Smooth muscle cell (in vitro differentiated cells): ENCODE data around the gene ZFAND2A. TPM values are rescaled to one million over a fixed set of nuclear protein-coding genes. Genes with fewer than 3 reads are reported as not detected.

Experiments used
- DNase-seq: peaks from one replicate; lab custom pipeline; 2025; ENCODE audit not compliant: unreplicated experiment; lab: John Stamatoyannopoulos, UW
- H2AFZ ChIP-seq: fragments of 200-600 bp; sonication (generic); 2 replicates; pipeline ENCODE4 v1.6.0; 2016; ENCODE audit warnings: antibody characterized with exemption, low read depth, mild to moderate bottlenecking
- H3F3A ChIP-seq: fragments of 200-600 bp; sonication (generic); 2 replicates; pipeline ENCODE4 v1.6.0; 2017; ENCODE audit warnings: antibody characterized with exemption, low read depth
- H3K27ac ChIP-seq: fragments of 200-600 bp; sonication (generic); 2 replicates; pipeline ENCODE4 v1.5.1; 2016; ENCODE audit warnings: low read depth, mild to moderate bottlenecking
- H3K27me3 ChIP-seq: fragments of 200-600 bp; sonication (generic); 2 replicates; pipeline ENCODE4 v1.6.1; 2016; ENCODE audit warnings: low read depth, mild to moderate bottlenecking
- H3K36me3 ChIP-seq: fragments of 200-600 bp; sonication (generic); 2 replicates; pipeline ENCODE4 v1.5.1; 2016; ENCODE audit warnings: low read depth
- H3K4me1 ChIP-seq: fragments of 200-600 bp; sonication (generic); 2 replicates; pipeline ENCODE4 v1.5.1; 2016; ENCODE audit warnings: low read depth
- H3K4me2 ChIP-seq: fragments of 200-600 bp; sonication (generic); 2 replicates; pipeline ENCODE4 v1.6.0; 2016; ENCODE audit warnings: mild to moderate bottlenecking
- H3K4me3 ChIP-seq: fragments of 200-600 bp; sonication (generic); 2 replicates; pipeline ENCODE4 v1.5.1; 2016; ENCODE audit warnings: mild to moderate bottlenecking
- H3K79me2 ChIP-seq: fragments of 200-600 bp; sonication (generic); 2 replicates; pipeline ENCODE4 v1.6.0; 2016; ENCODE audit warnings: low read depth, mild to moderate bottlenecking
- H3K9ac ChIP-seq: fragments of 200-600 bp; sonication (generic); 2 replicates; pipeline ENCODE4 v1.6.0; 2016; ENCODE audit warnings: low read depth
- H3K9me3 ChIP-seq: fragments of 200-600 bp; sonication (generic); replicated peaks from 2 replicates; pipeline ENCODE4 v1.5.1; 2016; ENCODE audit warnings: low read depth
- H4K20me1 ChIP-seq: fragments of 200-600 bp; sonication (generic); 2 replicates; pipeline ENCODE4 v1.6.0; 2016; ENCODE audit warnings: low read depth
- WGBS: methylation state at CpG from one replicate; pipeline ENCODE4 v1.1.7; 2016; ENCODE audit warnings: low lambda C conversion rate; 5-methylcytosine and 5-hydroxymethylcytosine counted together
- polyA plus RNA-seq: library from polyadenylated mRNA; unstranded; fragments of >200 nt; fragmentation: Nextera tagmentation; extraction: Ambion mirVana; gene quantifications from 2 replicates; pipeline ENCODE4 v1.2.1, GENCODE V29; 2016
- total RNA-seq: library from RNA; depleted of rRNA; stranded (reverse); fragments of >200 nt; gene quantifications from 2 replicates; pipeline ENCODE4 v1.2.3, GENCODE V29; 2014
- TF ChIP-seq, protein P1 (sequence below): fragments of 200-600 bp; sonication (generic); IDR thresholded peaks from 2 replicates; pipeline ENCODE4 v1.5.1; 2017; ENCODE audit warnings: borderline replicate concordance, mild to moderate bottlenecking, antibody characterized with exemption; ENCODE audit not compliant: insufficient read depth, poor library complexity, severe bottlenecking

Gene ZFAND2A
- total and polyA plus RNA-seq, 2 experiments from 2014 or later, result 16.2 to 29.9 TPM

DNA sequence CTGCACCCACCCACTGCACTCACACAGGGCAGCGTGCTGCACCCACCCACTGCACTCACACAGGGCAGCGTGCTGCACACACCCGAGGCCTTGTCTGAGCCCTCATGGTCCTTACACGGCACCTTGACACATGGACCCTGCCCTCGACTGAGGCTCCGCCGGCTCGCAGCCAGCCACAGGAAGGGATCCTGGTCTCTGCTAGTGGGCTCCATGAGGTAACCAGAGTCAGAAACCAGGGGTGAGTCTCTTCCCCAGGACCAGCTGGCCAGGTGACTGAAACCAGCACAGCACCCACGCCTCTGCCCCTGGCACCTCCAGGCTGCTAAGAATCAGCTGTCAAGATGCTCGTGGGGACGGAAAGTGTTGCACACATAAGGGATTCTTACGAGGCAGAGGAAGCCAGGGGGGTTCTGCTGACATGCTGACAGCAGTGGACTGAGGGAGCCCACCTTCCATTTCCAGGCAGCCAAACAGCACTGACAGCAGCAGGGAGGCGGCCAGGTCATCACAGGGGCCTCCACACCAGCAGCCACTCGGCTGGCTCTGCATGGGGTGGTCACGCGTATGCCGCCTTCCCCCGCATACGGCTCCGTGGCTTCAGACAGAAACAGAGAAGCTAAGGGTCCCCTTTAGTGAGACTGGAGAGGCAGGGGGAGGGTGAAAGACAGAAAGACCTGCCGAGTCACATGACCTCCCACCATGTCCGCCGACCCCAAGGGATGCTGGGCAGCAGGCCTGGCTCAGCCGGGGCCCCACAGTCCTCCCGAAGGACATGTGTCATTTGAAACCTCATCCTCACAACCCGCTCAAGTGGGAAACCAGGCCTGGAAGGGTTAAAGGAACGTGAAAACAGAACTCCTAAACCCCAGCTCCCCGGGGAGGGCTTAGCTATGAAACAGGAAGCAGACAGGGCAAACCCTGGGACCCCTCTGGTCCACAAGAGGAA is 37.8 kb downstream of the ZFAND2A start:
- Histone ChIP-seq H4K20me1 (peaks cover 60% of the 10 kb centered on the region), H3K4me3 (no peak overlapping the region), H3K36me3 (no peaks in the 10 kb centered on the region), H3K4me1 (peaks cover 11% of the 10 kb centered on the region), H3K79me2 (no peaks in the 10 kb centered on the region), H3K9ac (no peak overlapping the region), H3K4me2 (no peak overlapping the region), H3K27me3 (no peaks in the 10 kb centered on the region), H3K9me3 (no peaks in the 10 kb centered on the region), H3F3A (no peaks in the 10 kb centered on the region), H3K27ac (no peak overlapping the region), H2AFZ (no peak overlapping the region)
- TF ChIP-seq, protein P1, sequence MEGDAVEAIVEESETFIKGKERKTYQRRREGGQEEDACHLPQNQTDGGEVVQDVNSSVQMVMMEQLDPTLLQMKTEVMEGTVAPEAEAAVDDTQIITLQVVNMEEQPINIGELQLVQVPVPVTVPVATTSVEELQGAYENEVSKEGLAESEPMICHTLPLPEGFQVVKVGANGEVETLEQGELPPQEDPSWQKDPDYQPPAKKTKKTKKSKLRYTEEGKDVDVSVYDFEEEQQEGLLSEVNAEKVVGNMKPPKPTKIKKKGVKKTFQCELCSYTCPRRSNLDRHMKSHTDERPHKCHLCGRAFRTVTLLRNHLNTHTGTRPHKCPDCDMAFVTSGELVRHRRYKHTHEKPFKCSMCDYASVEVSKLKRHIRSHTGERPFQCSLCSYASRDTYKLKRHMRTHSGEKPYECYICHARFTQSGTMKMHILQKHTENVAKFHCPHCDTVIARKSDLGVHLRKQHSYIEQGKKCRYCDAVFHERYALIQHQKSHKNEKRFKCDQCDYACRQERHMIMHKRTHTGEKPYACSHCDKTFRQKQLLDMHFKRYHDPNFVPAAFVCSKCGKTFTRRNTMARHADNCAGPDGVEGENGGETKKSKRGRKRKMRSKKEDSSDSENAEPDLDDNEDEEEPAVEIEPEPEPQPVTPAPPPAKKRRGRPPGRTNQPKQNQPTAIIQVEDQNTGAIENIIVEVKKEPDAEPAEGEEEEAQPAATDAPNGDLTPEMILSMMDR, result no peak
- 92% methylated on average over 28 of the region's 28 CpGs for WGBS
- DNase-seq, result no peak

- H3K4me1 ChIP-seq, result peaks cover 11% of the 10 kb centered on the region
- no peaks in the 10 kb centered on the region for H3F3A ChIP-seq
- 97% methylated on average over 14 of the region's 14 CpGs for WGBS
- H3K4me3 ChIP-seq, result no peak overlapping the region
- H3K36me3 ChIP-seq, result no peaks in the 10 kb centered on the region
- no peak overlapping the region for H3K4me2 ChIP-seq
- no peak overlapping the region for H2AFZ ChIP-seq
- H3K79me2 ChIP-seq, result no peaks in the 10 kb centered on the region
- no peak for DNase-seq
- no peaks in the 10 kb centered on the region for H3K9me3 ChIP-seq
- TF ChIP-seq, protein P1, result no peak
- H3K27me3 ChIP-seq, result no peaks in the 10 kb centered on the region
- no peak overlapping the region for H3K27ac ChIP-seq
- H4K20me1 ChIP-seq, result peaks cover 60% of the 10 kb centered on the region
- H3K9ac ChIP-seq, result no peak overlapping the region
Measured at GRCh38 chr7:1121476-1121875, 38.5 kb downstream of the ZFAND2A start.

- H3K9ac ChIP-seq, result no peak overlapping the region
- no peak overlapping the region for H3K4me3 ChIP-seq
- no peak overlapping the region for H3K27ac ChIP-seq
- H4K20me1 ChIP-seq, result peaks cover 60% of the 10 kb centered on the region
- H2AFZ ChIP-seq, result no peak overlapping the region
- no peaks in the 10 kb centered on the region for H3K36me3 ChIP-seq
- H3K79me2 ChIP-seq, result no peaks in the 10 kb centered on the region
- H3F3A ChIP-seq, result no peaks in the 10 kb centered on the region
- WGBS, result 93% methylated on average over 22 of the region's 22 CpGs
- DNase-seq, result no peak
- no peaks in the 10 kb centered on the region for H3K9me3 ChIP-seq
- no peak overlapping the region for H3K4me2 ChIP-seq
- TF ChIP-seq, protein P1, result no peak
- no peaks in the 10 kb centered on the region for H3K27me3 ChIP-seq
- peaks cover 11% of the 10 kb centered on the region for H3K4me1 ChIP-seq
Measured at GRCh38 chr7:1120791-1121190, 39.2 kb downstream of the ZFAND2A start.

- H2AFZ ChIP-seq, result no peak overlapping the region
- no peaks in the 10 kb centered on the region for H3F3A ChIP-seq
- no peaks in the 10 kb centered on the region for H3K36me3 ChIP-seq
- no peak overlapping the region for H3K9ac ChIP-seq
- TF ChIP-seq, protein P1, result no peak
- H3K9me3 ChIP-seq, result no peaks in the 10 kb centered on the region
- no peak overlapping the region for H3K4me2 ChIP-seq
- peaks cover 66% of the 10 kb centered on the region for H4K20me1 ChIP-seq
- WGBS, result 95% methylated on average over 5 of the region's 5 CpGs
- H3K4me3 ChIP-seq, result no peak overlapping the region
- H3K27ac ChIP-seq, result no peak overlapping the region
- peaks cover 4% of the 10 kb centered on the region for H3K79me2 ChIP-seq
- no peaks in the 10 kb centered on the region for H3K27me3 ChIP-seq
- peaks cover 11% of the 10 kb centered on the region for H3K4me1 ChIP-seq
- no peak for DNase-seq
Measured at GRCh38 chr7:1119201-1119600, 40.8 kb downstream of the ZFAND2A start.
